GM18873 (cell line): Measurements from ENCODE around the gene CAPNS1.
"Not testable (repeated sequence)": the region's sequence is repeated elsewhere in the genome, so short reads cannot be mapped to it uniquely, and the experiment has no call there.

ENCODE experiments used
- ATAC-seq: cut with Tn5 transposase; IDR thresholded peaks from one replicate; pipeline ENCODE4 v1.9.1; 2021; ENCODE audit warnings: mild to moderate bottlenecking, moderate library complexity, moderate number of reproducible peaks; ENCODE audit not compliant: unreplicated experiment, low FRiP score

The CAPNS1 gene

DNA sequence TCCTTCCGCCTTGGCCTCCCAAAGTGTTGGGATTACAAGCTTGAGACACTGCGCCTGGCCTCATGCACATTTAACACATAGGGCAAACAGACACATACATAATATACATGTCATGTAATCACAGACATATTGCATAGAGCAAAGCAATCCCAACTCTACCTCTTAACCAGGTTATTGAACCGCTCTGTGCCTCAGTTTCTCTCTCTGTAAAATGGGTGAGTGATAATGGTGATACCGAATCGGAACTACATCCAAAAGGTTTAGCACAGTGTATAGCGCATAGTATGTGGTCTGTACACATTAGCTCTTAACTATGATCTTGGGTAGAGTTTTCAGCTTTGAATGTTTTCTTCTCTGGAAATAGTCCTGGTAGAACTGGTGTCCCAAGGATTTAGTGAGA is 4.8 kb downstream of the CAPNS1 start:
- ATAC-seq: no peak

DNA sequence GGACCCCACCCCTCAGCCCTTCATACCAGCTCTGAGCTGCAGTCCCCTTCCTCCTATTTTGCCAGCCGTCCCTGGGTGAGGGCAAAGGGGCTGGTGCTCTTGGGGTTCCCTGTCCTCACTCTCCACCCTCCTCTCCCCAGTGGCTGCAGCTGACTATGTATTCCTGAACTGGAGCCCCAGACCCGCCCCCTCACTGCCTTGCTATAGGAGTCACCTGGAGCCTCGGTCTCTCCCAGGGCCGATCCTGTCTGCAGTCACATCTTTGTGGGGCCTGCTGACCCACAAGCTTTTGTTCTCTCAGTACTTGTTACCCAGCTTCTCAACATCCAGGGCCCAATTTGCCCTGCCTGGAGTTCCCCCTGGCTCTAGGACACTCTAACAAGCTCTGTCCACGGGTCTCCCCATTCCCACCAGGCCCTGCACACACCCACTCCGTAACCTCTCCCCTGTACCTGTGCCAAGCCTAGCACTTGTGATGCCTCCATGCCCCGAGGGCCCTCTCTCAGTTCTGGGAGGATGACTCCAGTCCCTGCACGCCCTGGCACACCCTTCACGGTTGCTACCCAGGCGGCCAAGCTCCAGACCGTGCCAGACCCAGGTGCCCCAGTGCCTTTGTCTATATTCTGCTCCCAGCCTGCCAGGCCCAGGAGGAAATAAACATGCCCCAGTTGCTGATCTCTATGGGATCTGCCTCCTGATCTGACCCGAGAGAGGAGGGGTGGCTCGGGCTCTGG is 10.0 kb downstream of the CAPNS1 start:
- ATAC-seq: no peak

DNA sequence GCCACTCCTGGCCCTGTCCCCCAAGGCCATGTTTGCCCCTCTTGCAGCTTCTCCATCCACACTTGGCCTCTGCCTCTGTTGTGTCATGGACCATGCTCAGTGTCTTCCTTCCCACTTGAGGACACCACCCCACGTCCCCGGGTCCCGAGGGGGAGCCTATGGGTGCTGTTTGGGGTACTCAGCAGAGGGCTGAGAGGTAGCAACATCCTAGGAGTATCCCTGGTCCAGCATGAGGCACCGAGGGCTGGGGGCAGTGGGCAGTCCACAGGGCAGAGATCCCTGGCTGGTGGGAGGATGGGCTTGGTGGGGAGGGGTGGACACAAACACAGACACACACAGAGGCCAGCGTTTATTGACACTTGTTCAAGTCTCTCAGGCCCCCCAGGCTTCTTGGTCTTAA is 10.7 kb downstream of the CAPNS1 start:
- ATAC-seq: no peak

DNA sequence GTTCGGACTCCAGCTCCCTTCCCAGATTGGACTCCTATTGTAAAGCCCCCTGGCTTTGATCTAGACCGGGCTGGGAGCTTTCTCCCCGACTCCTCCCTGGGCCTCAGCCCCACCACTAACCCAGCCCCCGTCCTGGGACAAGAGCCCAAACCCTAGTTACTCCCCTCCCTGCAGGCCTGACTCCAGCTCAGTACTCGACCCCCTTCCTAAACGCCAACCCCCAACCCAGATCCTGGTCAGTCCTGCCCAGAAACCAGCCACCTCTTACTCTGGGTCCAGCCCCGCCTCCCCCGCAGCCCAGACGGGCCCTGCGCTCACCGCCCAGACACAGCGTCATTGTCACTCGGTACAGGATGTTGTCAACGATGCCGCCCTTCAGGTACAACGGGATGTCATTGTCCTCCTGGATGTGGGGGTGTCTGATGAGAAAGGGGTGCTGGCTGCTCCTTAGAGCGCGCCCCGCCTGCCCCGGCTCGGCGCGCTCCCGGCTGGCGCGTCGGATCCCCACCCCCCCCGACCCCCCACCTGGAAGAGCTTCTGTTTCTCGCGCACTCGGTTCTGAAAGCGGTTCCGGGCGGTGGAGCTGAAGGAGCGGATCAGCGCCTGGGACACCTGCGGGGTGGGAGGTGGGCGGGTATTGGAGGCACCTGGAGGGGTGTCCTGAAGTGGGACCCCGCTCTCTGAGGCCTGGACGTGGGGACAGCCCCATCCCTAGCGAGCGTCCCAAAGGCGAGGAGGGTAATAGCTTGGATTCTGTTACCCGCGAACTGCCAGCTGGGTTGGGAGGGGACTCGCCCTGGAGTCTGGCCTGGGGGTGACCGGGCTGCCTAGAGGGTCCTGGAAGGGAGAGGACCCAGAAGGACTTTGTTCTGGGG is 11.5 kb downstream of the CAPNS1 start:
- ATAC-seq: no peak

DNA sequence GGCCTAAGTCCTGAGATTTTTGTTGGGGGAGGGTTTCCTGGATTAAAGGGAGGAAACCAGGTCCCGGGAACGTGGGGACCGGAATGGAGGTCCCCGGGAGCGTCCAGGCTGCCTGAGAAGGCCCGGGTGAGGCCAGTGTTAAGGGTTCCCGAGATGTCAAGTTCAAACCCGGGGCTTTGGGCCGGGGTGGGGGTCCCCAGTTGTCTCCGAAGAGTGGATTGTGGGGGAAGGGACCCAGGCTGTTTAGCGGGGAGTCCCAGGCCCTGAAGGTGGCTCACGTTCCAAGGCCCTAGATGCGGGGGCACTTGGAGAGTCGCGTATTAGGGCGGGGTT is 12.1 kb downstream of the CAPNS1 start:
- no peak for ATAC-seq

DNA sequence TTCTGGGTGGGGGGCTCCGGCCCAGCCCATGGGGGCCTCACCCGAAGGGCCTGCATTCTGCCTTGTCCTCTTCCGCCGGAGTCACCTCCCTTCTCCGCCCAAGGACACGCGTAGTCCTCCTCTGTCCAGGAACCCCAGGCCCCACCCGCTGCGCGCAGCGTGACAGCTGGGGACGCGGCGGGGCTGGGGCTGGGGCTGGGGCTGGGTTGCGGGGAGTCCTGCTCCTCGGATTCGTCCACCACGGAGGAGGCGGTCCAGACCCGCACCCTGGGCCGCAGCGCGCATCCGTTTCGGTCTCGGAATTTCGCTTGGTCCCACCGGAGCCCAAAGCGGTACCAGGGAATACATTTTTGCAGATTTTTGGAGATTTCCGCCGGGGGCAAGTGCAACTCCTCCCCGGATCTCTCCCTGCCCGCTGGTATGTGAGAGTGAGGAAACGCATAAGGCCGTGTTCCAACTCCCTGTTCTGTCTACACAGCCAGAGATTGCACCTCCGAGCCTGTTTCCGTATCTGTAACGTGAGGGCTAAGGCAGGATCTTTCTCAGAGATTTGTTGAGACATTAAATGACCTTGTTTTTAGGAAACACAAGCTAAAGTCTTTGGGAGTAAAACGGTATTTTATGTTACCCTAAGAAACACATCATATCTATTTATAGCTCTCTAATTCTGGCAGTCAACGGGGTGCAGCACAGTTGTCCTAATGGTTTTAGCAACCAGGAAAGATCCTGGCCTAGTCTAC is 12.7 kb downstream of the CAPNS1 start, which contains the start of gene COX7A1:
Gene COX7A1 (minus strand): TSS at position 96 of the 740 bp plus-strand sequence. CDS start 40 bp downstream, at position 56.
- ATAC-seq: no peak

DNA sequence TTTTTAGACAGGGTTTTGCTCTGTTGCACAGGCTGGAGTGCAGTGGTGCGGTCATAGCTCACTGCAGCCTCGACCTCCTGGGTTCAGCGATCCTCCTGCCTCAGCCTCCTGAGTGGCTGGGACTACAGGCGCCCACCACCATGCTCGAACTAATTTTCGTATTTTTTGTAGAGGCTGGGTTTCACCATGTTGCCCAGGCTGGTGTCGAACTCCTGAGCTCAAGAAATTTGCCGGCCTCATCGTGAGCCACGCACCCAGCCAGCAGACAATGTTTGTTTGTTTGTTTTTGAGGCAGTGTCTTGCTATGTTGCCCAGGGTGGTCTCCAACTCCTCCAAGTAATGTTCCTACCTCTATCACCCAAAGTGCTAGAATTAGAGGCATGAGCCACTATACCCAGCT is 13.3 kb downstream of the CAPNS1 start:
- ATAC-seq: no peak

DNA sequence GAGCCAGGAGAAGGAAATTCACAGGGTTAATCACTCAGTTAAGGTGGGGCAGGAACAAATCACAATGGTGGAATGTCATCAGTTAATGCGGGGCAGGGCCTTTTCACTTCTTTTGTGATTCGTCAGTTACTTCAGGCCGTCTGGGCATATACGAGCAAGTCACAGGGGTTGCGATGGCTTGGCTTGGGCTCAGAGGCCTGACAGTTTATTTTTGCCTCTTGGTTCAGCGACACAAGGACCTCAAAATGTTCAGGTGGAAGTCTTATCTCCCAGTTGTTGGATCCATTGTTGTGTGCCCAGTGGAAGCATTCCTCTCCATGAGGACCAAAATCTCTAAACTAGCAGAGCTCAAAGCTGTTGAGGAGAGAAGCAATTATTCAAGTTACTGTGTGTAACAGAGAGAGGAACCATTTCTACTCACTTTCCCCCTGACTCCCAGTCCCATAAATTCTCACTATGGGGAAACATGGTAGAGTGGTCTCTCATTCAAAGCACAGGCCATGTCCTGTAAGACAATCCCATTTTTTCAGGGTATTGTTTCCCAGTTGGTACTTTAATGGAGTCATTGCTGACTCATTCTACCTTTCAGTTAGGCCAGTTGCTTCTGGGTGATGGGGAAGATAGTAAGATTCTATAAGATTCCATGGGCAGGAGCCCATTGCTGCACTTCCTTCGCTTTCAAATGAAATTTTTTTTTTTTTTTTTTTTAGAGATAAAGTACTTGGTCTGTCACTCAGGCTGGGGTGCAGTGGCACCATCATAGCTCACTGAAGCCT is 21.1 kb downstream of the CAPNS1 start:
- ATAC-seq: no peak

DNA sequence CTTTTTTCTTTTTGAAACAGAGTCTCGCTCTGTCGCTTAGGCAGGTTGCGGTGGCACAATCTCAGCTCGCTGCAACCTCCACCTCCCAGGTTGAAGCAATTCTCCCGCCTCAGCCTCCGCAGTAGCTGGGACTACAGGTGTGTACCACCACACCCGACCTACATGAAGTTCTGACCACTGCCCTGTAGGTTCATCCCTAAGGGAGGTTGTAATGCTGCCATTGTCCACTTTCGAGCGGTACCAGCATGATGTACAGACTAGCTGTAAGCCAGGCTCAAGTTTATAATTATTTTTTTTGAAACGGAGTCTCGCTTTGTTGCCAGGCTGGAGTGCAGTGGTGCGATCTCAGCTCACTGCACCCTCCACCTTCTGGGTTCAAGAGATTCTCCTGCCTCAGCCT is 23.9 kb downstream of the CAPNS1 start:
- ATAC-seq: no peak

DNA sequence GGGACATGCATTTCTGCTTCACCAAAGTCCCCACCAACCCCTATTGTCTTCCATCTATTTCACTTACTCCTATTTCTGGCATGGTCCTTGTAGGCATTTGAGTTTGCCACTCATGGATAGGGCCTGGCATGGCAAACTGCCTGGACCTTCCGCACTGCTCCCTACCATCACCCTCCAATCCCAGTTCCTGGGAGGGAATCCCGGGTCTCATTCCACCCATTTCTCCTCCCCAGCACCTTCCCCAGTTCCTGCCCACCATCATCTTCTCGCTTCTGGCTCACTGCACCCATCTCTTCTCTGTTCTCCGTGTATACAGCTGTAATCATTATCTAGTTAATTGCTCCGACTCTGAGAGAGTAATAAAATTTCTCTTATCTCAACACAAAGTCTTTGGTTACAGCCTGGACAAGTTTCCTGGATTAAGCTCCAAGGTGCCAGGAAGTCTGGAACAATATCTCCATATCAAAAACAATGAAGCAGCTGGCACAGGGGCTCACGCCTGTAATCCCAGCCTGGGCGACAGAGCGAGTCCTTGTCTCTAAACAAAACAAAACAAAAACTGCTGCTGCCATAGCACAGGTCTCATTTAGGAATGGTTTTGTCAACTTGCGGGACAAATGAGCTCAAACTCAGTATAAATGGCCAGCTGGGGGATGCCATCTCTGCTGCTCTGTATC is 29.4 kb downstream of the CAPNS1 start:
- ATAC-seq: no peak

DNA sequence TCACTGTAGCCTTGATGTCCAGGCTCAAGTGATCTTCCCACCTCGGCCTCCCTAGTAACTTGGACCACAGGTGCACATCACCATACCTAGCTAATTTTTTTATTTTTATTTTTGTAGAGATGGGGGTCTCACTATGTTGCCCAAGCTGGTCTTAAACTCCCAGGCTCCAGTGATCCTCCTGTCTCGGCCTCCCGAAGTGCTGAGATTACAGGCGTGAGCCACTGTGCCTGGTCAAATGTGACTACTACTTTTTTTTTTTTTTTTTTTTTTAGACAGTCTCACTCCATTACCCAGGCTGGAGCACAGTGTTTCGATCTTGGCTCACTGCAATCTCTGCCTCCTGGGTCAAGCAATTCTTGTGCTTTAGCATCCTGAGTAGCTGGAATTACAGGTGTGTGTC is 33.0 kb downstream of the CAPNS1 start:
- no peak for ATAC-seq

DNA sequence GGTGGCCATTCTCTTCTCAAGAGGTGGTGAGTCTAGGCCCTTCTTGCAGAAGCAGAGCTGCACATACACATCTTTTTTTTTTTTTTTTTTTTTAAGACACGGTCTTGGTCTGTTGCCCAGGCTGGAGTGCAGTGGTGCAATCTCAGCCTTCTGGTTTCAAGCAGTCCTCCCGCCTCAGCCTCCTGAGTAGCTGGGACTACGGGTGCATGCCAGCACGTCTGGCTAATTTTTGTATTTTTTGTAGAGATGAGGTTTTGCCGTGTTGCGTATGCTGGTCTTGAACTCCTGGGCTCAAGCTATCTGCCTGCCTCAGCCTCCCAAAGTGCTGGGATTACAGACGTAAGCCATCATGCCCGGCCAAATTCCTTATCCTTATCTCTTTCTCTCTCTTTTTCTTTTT is 34.0 kb downstream of the CAPNS1 start:
- not testable (repeated sequence) for ATAC-seq

DNA sequence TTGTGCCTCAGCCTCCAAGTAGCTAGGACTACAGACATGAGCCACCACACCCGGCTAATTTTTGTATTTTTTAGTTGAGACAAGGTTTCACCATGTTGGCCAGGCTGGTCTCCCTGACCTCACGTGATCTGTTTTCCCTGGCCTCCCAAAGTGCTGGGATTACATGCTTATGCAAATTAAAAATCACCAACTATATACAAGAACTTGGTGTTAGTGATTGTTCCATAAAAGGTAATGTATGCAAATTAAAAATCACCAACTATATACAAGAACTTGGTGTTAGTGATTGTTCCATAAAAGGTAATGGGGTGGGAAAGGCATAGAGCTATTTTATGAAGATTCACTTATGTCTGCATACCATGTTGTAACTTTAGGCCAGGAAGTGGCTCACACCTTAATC is 39.2 kb downstream of the CAPNS1 start:
- ATAC-seq: not testable (repeated sequence)

DNA sequence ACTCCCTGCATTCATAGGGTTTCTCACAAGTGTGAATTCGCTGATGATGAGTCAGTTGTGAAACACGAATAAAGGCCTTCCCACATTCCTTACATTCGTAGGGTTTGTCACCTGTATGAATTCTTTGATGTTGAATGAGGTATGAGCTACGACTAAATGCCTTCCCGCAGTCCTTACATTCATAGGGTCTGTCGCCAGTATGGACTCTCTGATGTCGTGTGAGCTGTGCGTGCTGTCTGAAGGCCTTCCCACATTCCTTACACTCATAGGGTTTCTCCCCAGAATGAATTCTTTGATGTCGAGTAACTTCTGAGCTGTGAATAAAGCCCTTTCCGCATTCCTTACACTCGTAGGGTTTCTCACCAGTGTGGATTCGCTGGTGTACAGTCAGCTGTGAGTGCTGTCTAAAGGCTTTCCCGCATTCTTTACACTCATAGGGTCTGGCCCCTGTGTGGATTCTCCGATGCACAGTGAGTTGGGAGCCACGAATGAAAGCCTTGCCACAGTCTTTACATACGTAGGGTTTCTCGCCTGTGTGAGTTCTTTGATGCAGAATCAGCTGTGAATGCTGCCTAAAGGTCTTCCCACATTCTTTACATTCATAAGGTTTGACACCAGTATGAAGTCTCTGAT is 42.9 kb downstream of the CAPNS1 start:
- ATAC-seq: no peak

DNA sequence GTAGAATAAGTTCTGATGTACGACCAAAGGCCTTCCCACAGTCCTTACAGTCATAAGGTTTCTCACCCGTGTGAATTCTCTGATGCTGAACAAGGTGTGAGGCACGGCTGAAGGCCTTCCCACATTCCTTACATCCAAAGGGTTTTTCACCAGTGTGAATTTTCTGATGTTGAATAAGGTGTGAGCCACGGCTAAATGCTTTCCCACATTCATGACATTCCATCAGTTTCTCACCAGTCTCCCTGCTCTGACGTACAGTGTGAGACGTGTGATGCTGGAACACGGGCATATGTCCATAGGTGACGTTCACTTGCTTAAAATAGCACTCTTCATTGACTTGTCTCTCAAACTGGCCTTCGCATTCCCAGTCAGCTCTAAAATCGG is 43.4 kb downstream of the CAPNS1 start:
- no peak for ATAC-seq

DNA sequence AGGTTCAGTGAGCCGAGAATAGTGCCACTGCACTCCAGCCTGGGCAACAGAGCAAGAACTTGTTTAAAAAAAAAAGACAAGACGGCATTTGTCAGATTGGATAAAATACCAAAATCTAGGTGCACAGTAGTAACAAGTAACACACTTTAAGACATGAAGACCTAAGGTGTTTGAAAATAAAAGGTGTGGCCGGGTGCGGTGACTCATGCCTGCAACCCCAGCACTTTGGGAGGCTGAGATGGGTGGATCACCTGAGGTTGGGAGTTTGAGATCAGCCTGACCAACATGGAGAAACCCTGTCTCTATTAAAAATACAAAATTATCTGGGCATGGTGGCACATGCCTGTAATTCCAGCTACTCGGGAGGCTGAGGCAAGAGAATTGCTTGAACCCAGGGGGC is 46.9 kb downstream of the CAPNS1 start:
- not testable (repeated sequence) for ATAC-seq

DNA sequence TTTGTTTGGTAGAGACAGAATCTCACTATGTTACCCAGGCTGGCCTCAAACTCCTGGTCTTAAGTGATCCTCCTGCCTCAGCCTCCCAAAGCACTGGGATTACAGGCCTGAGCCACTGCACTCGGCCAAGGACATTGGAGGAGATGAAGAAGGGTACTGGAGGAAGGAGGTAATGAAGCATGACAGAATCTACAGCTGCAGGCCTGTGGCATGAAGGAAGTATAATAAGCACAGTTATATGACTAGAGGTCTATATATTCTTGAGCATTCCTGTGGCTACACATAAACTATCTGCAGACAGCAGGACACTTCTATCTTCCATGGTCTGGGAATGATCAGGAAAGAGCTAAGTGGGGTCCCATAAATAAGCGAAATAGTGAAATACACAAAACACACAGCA is 56.4 kb downstream of the CAPNS1 start:
- ATAC-seq: no peak

DNA sequence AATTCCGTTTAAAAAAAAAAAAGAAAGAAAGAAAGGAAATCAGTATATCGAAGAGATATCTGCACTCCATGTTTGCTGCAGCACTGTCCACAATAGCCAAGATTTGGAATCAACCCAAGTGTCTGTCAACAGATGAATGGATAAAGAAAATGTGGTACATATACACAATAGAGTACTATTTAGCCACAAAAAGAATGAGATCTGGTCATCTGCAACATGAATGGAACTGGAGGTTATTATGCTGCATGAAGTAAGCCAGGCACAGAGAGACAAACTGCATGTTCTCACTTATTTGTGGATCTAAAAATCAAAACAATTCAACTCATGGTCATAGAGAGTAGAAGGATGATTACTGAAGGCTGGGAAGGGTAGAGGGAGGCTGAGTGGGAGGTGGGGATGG is 58.3 kb downstream of the CAPNS1 start:
- no peak for ATAC-seq
